GM18526 (cell line): ENCODE data around the gene FGF13.

ENCODE experiments used
- POLR2A ChIP-seq: IDR thresholded peaks from 3 replicates; pipeline ENCODE4 v1.6.1; 2011; ENCODE audit not compliant: insufficient read length; ENCODE audit errors: extremely low read depth

The FGF13 gene

GRCh38 chrX:138711399-138712347 is at the start of gene FGF13:
TSS of gene FGF13 (minus strand) at chrX:138711717. CDS start at chrX:138711003, 714 bp downstream.
- TF ChIP-seq POLR2A, result no peak

GRCh38 chrX:138759217-138759943 is 47.9 kb upstream of the FGF13 start:
- TF ChIP-seq POLR2A, result no peak

GRCh38 chrX:138756234-138756633 is 44.7 kb upstream of the FGF13 start:
- no peak for TF ChIP-seq POLR2A

- TF ChIP-seq POLR2A, result no peak
These were observed 43.3 kb upstream of the FGF13 start for GRCh38 chrX:138754861-138755260.

GRCh38 chrX:138748480-138748879 is 37.0 kb upstream of the FGF13 start:
- TF ChIP-seq POLR2A, result no peak

- no peak for TF ChIP-seq POLR2A
These were observed 33.7 kb upstream of the FGF13 start for GRCh38 chrX:138745196-138745595.

- TF ChIP-seq POLR2A, result no peak
These were observed 30.7 kb upstream of the FGF13 start for GRCh38 chrX:138742217-138742616.

GRCh38 chrX:138740341-138740740 is 28.8 kb upstream of the FGF13 start:
- no peak for TF ChIP-seq POLR2A

GRCh38 chrX:138723301-138723700 is 11.8 kb upstream of the FGF13 start:
- TF ChIP-seq POLR2A, result no peak

GRCh38 chrX:138719396-138719795 is 7.9 kb upstream of the FGF13 start:
- no peak for TF ChIP-seq POLR2A

GRCh38 chrX:138718941-138719340 is 7.4 kb upstream of the FGF13 start:
- TF ChIP-seq POLR2A, result no peak

- no peak for TF ChIP-seq POLR2A
These were observed 613 bp downstream of the FGF13 start for GRCh38 chrX:138710866-138711341.

GRCh38 chrX:138709886-138710791 is 1.4 kb downstream of the FGF13 start:
- TF ChIP-seq POLR2A, result no peak

- no peak for TF ChIP-seq POLR2A
These were observed 3.2 kb downstream of the FGF13 start for GRCh38 chrX:138708268-138708667.

- TF ChIP-seq POLR2A, result no peak
These were observed 6.9 kb downstream of the FGF13 start for GRCh38 chrX:138704596-138704995.
